IPS-20b (cell line): ENCODE results near the gene CPLX1.

Experiments used
- H3K27ac ChIP-seq: one replicate; pipeline ENCODE4 v1.5.1; 2013; ENCODE audit warnings: low read length
- H3K27me3 ChIP-seq: 2 replicates; pipeline ENCODE4 v1.6.1; 2013; ENCODE audit warnings: mild to moderate bottlenecking, low read length, inconsistent platforms; ENCODE audit not compliant: insufficient read depth
- H3K36me3 ChIP-seq: 2 replicates; pipeline ENCODE4 v1.6.1; 2013; ENCODE audit warnings: low read depth, mild to moderate bottlenecking, inconsistent platforms, low read length, moderate library complexity; ENCODE audit not compliant: insufficient read depth
- H3K4me1 ChIP-seq: 2 replicates; pipeline ENCODE4 v1.6.1; 2013; ENCODE audit warnings: mild to moderate bottlenecking, control low read depth, inconsistent platforms, low read length, moderate library complexity; ENCODE audit not compliant: insufficient read depth
- H3K4me3 ChIP-seq: 2 replicates; pipeline ENCODE4 v1.5.1; 2013; ENCODE audit warnings: mild to moderate bottlenecking, low read length, inconsistent platforms
- H3K9ac ChIP-seq: 2 replicates; pipeline ENCODE4 v1.6.1; 2013; ENCODE audit warnings: low read depth, mild to moderate bottlenecking, inconsistent platforms, low read length, moderate library complexity
- H3K9me3 ChIP-seq: 2 replicates; pipeline ENCODE4 v1.6.1; 2013; ENCODE audit warnings: mild to moderate bottlenecking, low read depth, low read length, inconsistent platforms; ENCODE audit not compliant: insufficient read depth

Gene CPLX1

GRCh38 chr4:792626-793092 is 33.3 kb downstream of the CPLX1 start:
- no peak overlapping the region for H3K4me3 ChIP-seq
- H3K27ac ChIP-seq = no peak overlapping the region
- no peaks in the 10 kb centered on the region for H3K36me3 ChIP-seq
- peaks cover 15% of the 10 kb centered on the region for H3K4me1 ChIP-seq
- no peak overlapping the region for H3K9ac ChIP-seq
- H3K9me3 ChIP-seq = no peaks in the 10 kb centered on the region
- peaks cover 88% of the 10 kb centered on the region for H3K27me3 ChIP-seq

GRCh38 chr4:791898-792625 is 33.9 kb downstream of the CPLX1 start:
- no peak overlapping the region for H3K27ac ChIP-seq
- H3K4me1 ChIP-seq = peaks cover 15% of the 10 kb centered on the region
- no peaks in the 10 kb centered on the region for H3K9me3 ChIP-seq
- peaks cover 91% of the 10 kb centered on the region for H3K27me3 ChIP-seq
- no peaks in the 10 kb centered on the region for H3K36me3 ChIP-seq
- H3K9ac ChIP-seq = no peak overlapping the region
- peak overlapping the region; percentile 51; the same call in 1 of the 2 replicates for H3K4me3 ChIP-seq

GRCh38 chr4:791252-791897 is 34.6 kb downstream of the CPLX1 start:
- H3K9me3 ChIP-seq = no peaks in the 10 kb centered on the region
- H3K4me1 ChIP-seq = peaks cover 15% of the 10 kb centered on the region
- no peaks in the 10 kb centered on the region for H3K36me3 ChIP-seq
- H3K4me3 ChIP-seq = no peak overlapping the region
- no peak overlapping the region for H3K9ac ChIP-seq
- peaks cover 91% of the 10 kb centered on the region for H3K27me3 ChIP-seq
- H3K27ac ChIP-seq = no peak overlapping the region

- no peak overlapping the region for H3K27ac ChIP-seq
- H3K27me3 ChIP-seq = peaks cover 91% of the 10 kb centered on the region
- H3K9ac ChIP-seq = no peak overlapping the region
- no peak overlapping the region for H3K4me3 ChIP-seq
- no peaks in the 10 kb centered on the region for H3K36me3 ChIP-seq
- H3K9me3 ChIP-seq = no peaks in the 10 kb centered on the region
- peaks cover 15% of the 10 kb centered on the region for H3K4me1 ChIP-seq
Measured at GRCh38 chr4:790466-790820, 35.5 kb downstream of the CPLX1 start.

- Histone ChIP-seq H3K9me3 (no peaks in the 10 kb centered on the region), H3K4me3 (no peak overlapping the region), H3K9ac (no peak overlapping the region), H3K36me3 (no peaks in the 10 kb centered on the region), H3K27ac (no peak overlapping the region), H3K4me1 (peaks cover 15% of the 10 kb centered on the region), H3K27me3 (peaks cover 91% of the 10 kb centered on the region)
Measured at GRCh38 chr4:789571-790465, 36.1 kb downstream of the CPLX1 start.

GRCh38 chr4:788636-789297 is 37.2 kb downstream of the CPLX1 start:
- H3K9me3 ChIP-seq = no peaks in the 10 kb centered on the region
- H3K27me3 ChIP-seq = peaks cover 91% of the 10 kb centered on the region
- no peak overlapping the region for H3K27ac ChIP-seq
- H3K4me1 ChIP-seq = peaks cover 7% of the 10 kb centered on the region; the same call in 1 of the 2 replicates
- H3K4me3 ChIP-seq = no peak overlapping the region
- no peaks in the 10 kb centered on the region for H3K36me3 ChIP-seq
- no peak overlapping the region for H3K9ac ChIP-seq

GRCh38 chr4:788006-788635 is 37.8 kb downstream of the CPLX1 start:
- H3K27ac ChIP-seq = no peak overlapping the region

GRCh38 chr4:787561-787981 is 38.4 kb downstream of the CPLX1 start:
- Histone ChIP-seq H3K9ac (no peak overlapping the region), H3K36me3 (no peaks in the 10 kb centered on the region), H3K9me3 (no peaks in the 10 kb centered on the region), H3K4me3 (no peak overlapping the region), H3K27me3 (peaks cover 91% of the 10 kb centered on the region), H3K4me1 (no peaks in the 10 kb centered on the region), H3K27ac (no peak overlapping the region)

More at GRCh38 chr4:788006-788635, 37.8 kb downstream of the CPLX1 start:
- peaks cover 91% of the 10 kb centered on the region for H3K27me3 ChIP-seq
- H3K9ac ChIP-seq = no peak overlapping the region
- H3K9me3 ChIP-seq = no peaks in the 10 kb centered on the region
- no peak overlapping the region for H3K4me3 ChIP-seq
- H3K4me1 ChIP-seq = peaks cover 4% of the 10 kb centered on the region; the same call in 1 of the 2 replicates
- no peaks in the 10 kb centered on the region for H3K36me3 ChIP-seq

GRCh38 chr4:786861-787300 is 39.0 kb downstream of the CPLX1 start:
- Histone ChIP-seq H3K4me1 (peaks cover 4% of the 10 kb centered on the region; the same call in 1 of the 2 replicates), H3K27ac (no peak overlapping the region), H3K36me3 (no peaks in the 10 kb centered on the region), H3K27me3 (peaks cover 88% of the 10 kb centered on the region), H3K9me3 (no peaks in the 10 kb centered on the region), H3K9ac (no peak overlapping the region), H3K4me3 (no peak overlapping the region)

- Histone ChIP-seq H3K27ac (no peak overlapping the region), H3K4me1 (peaks cover 4% of the 10 kb centered on the region; the same call in 1 of the 2 replicates), H3K9me3 (no peaks in the 10 kb centered on the region), H3K4me3 (no peak overlapping the region; the same call in 1 of the 2 replicates), H3K36me3 (no peaks in the 10 kb centered on the region), H3K9ac (no peak overlapping the region), H3K27me3 (peaks cover 82% of the 10 kb centered on the region)
Measured at GRCh38 chr4:786074-786741, 39.7 kb downstream of the CPLX1 start.
